HepG2 (cell line): ENCODE results near the gene CKS1B. TPM values are rescaled to one million over a fixed set of nuclear protein-coding genes. Genes with fewer than 3 reads are reported as not detected.

Experiments used
- FOSL2 ChIP-seq: sonication (generic); formaldehyde crosslinking; IDR thresholded peaks from 2 replicates; pipeline ENCODE4 v1.4.0; 2020; ENCODE audit warnings: missing genetic modification reagents
- GZF1 ChIP-seq: sonication (generic); formaldehyde crosslinking; IDR thresholded peaks from 2 replicates; pipeline ENCODE4 v1.5.1; 2020; ENCODE audit warnings: mild to moderate bottlenecking, missing genetic modification reagents
- HMGA1 ChIP-seq: sonication (generic); formaldehyde crosslinking; conservative IDR thresholded peaks from 2 replicates; pipeline ENCODE4 v1.4.0; 2020; ENCODE audit warnings: missing genetic modification reagents
- KDM5B ChIP-seq: sonication (generic); formaldehyde crosslinking; IDR thresholded peaks from 2 replicates; pipeline ENCODE4 v1.4.0; 2020; ENCODE audit warnings: missing genetic modification reagents, mild to moderate bottlenecking, borderline replicate concordance
- MXI1 ChIP-seq: IDR thresholded peaks from 3 replicates; pipeline ENCODE4 v1.6.1; 2012; ENCODE audit warnings: low read depth, low read length, inconsistent platforms, borderline replicate concordance
- NFE2L2 ChIP-seq: fragments of 150-350 bp; IDR thresholded peaks from 2 replicates; pipeline ENCODE4 v1.6.1; 2014; ENCODE audit warnings: low read length
- PPARG ChIP-seq: conservative IDR thresholded peaks from 2 replicates; pipeline ENCODE4 v1.6.1; 2016; ENCODE audit warnings: missing biosample characterization, missing genetic modification reagents
- SNAPC2 ChIP-seq: sonication (generic); formaldehyde crosslinking; IDR thresholded peaks from 2 replicates; pipeline ENCODE4 v1.8.1; 2022; ENCODE audit warnings: mild to moderate bottlenecking, missing genetic modification reagents
- ZNF12 ChIP-seq: sonication (generic); formaldehyde crosslinking; IDR thresholded peaks from 2 replicates; pipeline ENCODE4 v1.5.0; 2020; ENCODE audit warnings: missing genetic modification reagents
- ZNF547 ChIP-seq: sonication (generic); formaldehyde crosslinking; IDR thresholded peaks from 2 replicates; pipeline ENCODE4 v1.5.1; 2020; ENCODE audit warnings: mild to moderate bottlenecking, missing genetic modification reagents
- ZNF652 ChIP-seq: IDR thresholded peaks from 2 replicates; pipeline ENCODE4 v1.6.1; 2016; ENCODE audit warnings: low read depth, borderline replicate concordance
- ZNF761 ChIP-seq: sonication (generic); formaldehyde crosslinking; conservative IDR thresholded peaks from 2 replicates; pipeline ENCODE4 v1.4.0; 2020; ENCODE audit warnings: mild to moderate bottlenecking, missing genetic modification reagents
- ZNF777 ChIP-seq: sonication (generic); formaldehyde crosslinking; IDR thresholded peaks from 2 replicates; pipeline ENCODE4 v1.4.0; 2020; ENCODE audit warnings: missing genetic modification reagents
- ZNF792 ChIP-seq: IDR thresholded peaks from 2 replicates; pipeline ENCODE4 v1.6.1; 2016
- polyA plus RNA-seq, 8 experiments: library from polyadenylated mRNA; depleted of rRNA in 3 of 8; stranded (reverse) in 7 of 8; unstranded in 1 of 8; fragments of >200 nt; fragmentation: Illumina TruSeq in 4 of 8; extraction: Trizol in 4 of 8; gene quantifications; 2 replicates each; pipeline versions ENCODE4 v1.2.1 to v1.2.3, GENCODE V29; 2011 to 2016; ENCODE audit warnings: low read depth in 4 of 8, missing spikeins in 1 of 8, mixed read lengths in 1 of 8; ENCODE audit not compliant: insufficient read depth in 1 of 8
- total RNA-seq, 5 experiments: library from RNA; depleted of rRNA; stranded (reverse); fragments of >200 nt; fragmentation: Illumina TruSeq; extraction: Trizol; gene quantifications; 2 replicates each; pipeline ENCODE4 v1.2.3, GENCODE V29; 2016; ENCODE audit warnings: low read depth in 1 of 5
- TF ChIP-seq, protein P1 (sequence below): sonication (generic); formaldehyde crosslinking; IDR thresholded peaks from 2 replicates; pipeline ENCODE4 v1.8.0; 2022; ENCODE audit warnings: low read depth, missing genetic modification reagents
- TF ChIP-seq, protein P2 (sequence below): sonication (generic); formaldehyde crosslinking; IDR thresholded peaks from 2 replicates; pipeline ENCODE4 v1.8.1; 2022; ENCODE audit warnings: mild to moderate bottlenecking, missing genetic modification reagents
- TF ChIP-seq, protein P3 (sequence below): fragments of 450-650 bp; IDR thresholded peaks from 2 replicates; pipeline ENCODE4 v1.6.1; 2017
- TF ChIP-seq, protein P4 (sequence below): sonication (generic); formaldehyde crosslinking; IDR thresholded peaks from 2 replicates; pipeline ENCODE4 v1.5.0; 2020; ENCODE audit warnings: mild to moderate bottlenecking, missing genetic modification reagents
- TF ChIP-seq, protein P5 (sequence below): sonication (generic); formaldehyde crosslinking; conservative IDR thresholded peaks from 2 replicates; pipeline ENCODE4 v1.8.0; 2022; ENCODE audit warnings: mild to moderate bottlenecking, moderate library complexity, missing genetic modification reagents

CKS1B gene
- total and polyA plus RNA-seq, 2 of the 13 experiments (the other 11 are each of a cell fraction or from before 2014, with no cell fraction given), result 217 to 222 TPM

DNA sequence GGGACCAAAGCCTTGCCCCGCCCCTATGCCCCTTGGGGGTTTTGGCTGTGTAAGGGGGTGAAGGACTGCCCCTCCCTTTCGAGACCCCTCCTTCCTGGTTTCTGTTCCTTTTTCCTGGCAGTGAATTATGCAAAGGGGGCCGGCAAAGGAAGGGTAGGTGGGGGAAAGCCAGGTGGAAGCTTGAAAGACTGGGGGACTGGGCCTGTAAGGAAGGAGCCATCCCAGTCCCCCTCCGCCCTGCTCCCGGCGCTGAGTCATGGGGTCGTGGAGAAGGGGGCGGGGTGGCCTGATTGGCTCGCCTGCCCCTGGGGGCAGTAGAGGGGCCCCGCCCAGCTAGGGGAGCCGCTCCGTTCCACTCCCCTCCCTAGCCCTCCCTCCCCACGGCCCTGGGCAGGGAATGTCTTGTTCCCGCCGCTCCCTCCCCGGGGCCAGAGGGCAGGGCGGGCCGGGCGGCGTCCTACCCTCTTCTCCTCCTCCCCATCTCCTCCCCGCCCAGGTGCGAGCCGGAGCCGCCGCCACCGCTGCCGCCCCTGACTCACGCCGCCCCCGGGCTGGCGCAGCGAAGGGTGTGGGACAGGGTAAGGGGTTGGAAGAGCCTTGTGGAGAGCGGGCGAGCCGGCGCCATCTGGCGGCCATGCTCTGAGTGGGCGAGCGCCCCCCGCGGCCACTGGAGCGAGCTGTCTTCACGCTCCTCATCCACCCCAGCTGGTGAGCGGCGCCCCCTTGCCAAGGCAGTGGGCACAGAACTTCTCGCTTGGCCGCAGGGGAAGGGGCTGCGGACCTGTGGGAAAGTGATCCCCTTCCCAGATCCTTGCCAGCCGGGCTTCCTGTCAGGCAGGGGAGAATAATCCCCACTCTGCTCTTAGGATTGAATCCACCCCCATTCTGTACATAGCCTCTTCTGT, 42.8 kb downstream of the CKS1B start (continued):
- TF ChIP-seq KDM5B (CRISPR knock-in tag) (peak; percentile 91; the same call in 1 of the 2 replicates), FOSL2 (peak; percentile 83), HMGA1 (CRISPR knock-in tag) (no peak), ZNF777 (CRISPR knock-in tag) (peak; percentile 48), MXI1 (no peak; the same call in 2 of the 3 replicates), PPARG (CRISPR knock-in tag) (peak; percentile 66), ZNF547 (CRISPR knock-in tag) (peak; percentile 87; the same call in 1 of the 2 replicates), ZNF761 (CRISPR knock-in tag) (peak; percentile 69), ZNF652 (CRISPR knock-in tag) (peak; percentile 56; the same call in 1 of the 2 replicates), SNAPC2 (CRISPR knock-in tag) (no peak), NFE2L2 (no peak), ZNF792 (CRISPR knock-in tag) (peak; percentile 60; the same call in 1 of the 2 replicates), GZF1 (CRISPR knock-in tag) (peak; percentile 83; the same call in 1 of the 2 replicates), ZNF12 (CRISPR knock-in tag) (no peak)
- TF ChIP-seq, protein P1, sequence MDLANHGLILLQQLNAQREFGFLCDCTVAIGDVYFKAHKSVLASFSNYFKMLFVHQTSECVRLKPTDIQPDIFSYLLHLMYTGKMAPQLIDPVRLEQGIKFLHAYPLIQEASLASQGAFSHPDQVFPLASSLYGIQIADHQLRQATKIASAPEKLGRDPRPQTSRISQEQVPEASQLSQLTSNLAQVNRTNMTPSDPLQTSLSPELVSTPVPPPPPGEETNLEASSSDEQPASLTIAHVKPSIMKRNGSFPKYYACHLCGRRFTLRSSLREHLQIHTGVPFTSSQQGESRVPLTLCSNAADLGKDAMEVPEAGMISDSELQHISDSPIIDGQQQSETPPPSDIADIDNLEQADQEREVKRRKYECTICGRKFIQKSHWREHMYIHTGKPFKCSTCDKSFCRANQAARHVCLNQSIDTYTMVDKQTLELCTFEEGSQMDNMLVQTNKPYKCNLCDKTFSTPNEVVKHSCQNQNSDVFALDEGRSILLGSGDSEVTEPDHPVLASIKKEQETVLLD, result peak; percentile 75
- TF ChIP-seq, protein P2, sequence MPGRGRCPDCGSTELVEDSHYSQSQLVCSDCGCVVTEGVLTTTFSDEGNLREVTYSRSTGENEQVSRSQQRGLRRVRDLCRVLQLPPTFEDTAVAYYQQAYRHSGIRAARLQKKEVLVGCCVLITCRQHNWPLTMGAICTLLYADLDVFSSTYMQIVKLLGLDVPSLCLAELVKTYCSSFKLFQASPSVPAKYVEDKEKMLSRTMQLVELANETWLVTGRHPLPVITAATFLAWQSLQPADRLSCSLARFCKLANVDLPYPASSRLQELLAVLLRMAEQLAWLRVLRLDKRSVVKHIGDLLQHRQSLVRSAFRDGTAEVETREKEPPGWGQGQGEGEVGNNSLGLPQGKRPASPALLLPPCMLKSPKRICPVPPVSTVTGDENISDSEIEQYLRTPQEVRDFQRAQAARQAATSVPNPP (CRISPR knock-in tag), result 0 out of 2 replicates have a peak, but pooled peaks have one; percentile 38
- TF ChIP-seq, protein P3, sequence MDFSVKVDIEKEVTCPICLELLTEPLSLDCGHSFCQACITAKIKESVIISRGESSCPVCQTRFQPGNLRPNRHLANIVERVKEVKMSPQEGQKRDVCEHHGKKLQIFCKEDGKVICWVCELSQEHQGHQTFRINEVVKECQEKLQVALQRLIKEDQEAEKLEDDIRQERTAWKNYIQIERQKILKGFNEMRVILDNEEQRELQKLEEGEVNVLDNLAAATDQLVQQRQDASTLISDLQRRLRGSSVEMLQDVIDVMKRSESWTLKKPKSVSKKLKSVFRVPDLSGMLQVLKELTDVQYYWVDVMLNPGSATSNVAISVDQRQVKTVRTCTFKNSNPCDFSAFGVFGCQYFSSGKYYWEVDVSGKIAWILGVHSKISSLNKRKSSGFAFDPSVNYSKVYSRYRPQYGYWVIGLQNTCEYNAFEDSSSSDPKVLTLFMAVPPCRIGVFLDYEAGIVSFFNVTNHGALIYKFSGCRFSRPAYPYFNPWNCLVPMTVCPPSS, result no peak
- TF ChIP-seq, protein P4, sequence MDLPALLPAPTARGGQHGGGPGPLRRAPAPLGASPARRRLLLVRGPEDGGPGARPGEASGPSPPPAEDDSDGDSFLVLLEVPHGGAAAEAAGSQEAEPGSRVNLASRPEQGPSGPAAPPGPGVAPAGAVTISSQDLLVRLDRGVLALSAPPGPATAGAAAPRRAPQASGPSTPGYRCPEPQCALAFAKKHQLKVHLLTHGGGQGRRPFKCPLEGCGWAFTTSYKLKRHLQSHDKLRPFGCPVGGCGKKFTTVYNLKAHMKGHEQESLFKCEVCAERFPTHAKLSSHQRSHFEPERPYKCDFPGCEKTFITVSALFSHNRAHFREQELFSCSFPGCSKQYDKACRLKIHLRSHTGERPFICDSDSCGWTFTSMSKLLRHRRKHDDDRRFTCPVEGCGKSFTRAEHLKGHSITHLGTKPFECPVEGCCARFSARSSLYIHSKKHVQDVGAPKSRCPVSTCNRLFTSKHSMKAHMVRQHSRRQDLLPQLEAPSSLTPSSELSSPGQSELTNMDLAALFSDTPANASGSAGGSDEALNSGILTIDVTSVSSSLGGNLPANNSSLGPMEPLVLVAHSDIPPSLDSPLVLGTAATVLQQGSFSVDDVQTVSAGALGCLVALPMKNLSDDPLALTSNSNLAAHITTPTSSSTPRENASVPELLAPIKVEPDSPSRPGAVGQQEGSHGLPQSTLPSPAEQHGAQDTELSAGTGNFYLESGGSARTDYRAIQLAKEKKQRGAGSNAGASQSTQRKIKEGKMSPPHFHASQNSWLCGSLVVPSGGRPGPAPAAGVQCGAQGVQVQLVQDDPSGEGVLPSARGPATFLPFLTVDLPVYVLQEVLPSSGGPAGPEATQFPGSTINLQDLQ (CRISPR knock-in tag), result no peak; the same call in 1 of the 2 replicates
- TF ChIP-seq, protein P5, sequence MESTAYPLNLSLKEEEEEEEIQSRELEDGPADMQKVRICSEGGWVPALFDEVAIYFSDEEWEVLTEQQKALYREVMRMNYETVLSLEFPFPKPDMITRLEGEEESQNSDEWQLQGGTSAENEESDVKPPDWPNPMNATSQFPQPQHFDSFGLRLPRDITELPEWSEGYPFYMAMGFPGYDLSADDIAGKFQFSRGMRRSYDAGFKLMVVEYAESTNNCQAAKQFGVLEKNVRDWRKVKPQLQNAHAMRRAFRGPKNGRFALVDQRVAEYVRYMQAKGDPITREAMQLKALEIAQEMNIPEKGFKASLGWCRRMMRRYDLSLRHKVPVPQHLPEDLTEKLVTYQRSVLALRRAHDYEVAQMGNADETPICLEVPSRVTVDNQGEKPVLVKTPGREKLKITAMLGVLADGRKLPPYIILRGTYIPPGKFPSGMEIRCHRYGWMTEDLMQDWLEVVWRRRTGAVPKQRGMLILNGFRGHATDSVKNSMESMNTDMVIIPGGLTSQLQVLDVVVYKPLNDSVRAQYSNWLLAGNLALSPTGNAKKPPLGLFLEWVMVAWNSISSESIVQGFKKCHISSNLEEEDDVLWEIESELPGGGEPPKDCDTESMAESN (CRISPR knock-in tag), result peak; percentile 96
